Activated CD4-positive, alpha-beta T cell treated with anti-CD3 and anti-CD28 coated beads, Interleukin-2, amount 50 U/mL, for 4 hours (primary cell): Measurements from ENCODE around the gene KLHL33.
A peak's percentile ranks its signal among the peaks of the same experiment; 100 is the strongest.

ENCODE experiments used
- DNase-seq, 2 experiments: peaks; one replicate each; pipeline ENCODE4 v3.0.0-alpha.2; 2020

KLHL33 gene

DNA sequence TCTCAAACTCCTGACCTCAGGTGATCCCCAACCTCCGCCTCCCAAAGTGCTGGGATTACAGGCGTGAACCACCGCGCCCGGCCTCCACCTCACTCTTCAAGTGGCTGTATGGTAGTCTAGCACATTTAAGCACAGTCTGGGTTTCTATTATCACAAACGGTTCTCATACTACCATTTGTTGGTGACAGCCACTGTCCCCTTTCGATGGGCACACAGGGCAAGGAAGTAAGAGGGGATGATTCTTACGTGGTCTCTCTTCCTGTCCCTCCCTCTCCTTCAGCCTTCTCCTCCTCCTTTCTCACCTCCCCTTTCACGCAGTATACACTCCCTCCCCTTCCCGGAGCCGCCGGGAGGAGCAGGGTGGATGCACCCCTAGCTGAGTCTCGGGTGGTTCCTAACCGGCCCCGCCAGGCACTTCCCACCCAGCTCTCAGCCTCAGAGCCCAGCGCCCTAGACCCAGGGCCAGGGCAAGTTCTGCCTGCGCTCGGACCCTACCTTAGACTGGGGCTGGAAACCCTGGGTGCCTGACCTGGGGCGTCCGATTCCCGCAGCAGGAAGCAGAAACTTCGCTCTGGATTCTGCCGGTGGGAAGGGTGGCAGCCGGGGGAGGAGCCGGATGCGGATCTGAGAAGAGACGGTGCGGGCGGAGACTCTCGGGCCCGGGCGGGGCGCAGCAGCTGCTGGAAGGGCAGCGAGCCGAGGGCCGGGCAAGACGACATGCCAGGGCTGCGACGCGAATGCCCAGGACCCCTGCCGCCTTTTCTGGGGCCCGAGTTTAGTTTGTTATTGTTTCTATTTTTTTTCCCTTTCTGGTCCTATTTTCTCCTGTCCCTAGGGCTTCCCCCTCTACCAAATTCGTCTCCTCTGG, 22.9 kb downstream of the KLHL33 start, which contains the start of gene TEP1:
Gene TEP1 (minus strand): TSS at position 626 of the 868 bp plus-strand sequence. CDS start 5,062 bp downstream, outside the sequence.
- DNase-seq, result peak; percentile 53 to 54

DNA sequence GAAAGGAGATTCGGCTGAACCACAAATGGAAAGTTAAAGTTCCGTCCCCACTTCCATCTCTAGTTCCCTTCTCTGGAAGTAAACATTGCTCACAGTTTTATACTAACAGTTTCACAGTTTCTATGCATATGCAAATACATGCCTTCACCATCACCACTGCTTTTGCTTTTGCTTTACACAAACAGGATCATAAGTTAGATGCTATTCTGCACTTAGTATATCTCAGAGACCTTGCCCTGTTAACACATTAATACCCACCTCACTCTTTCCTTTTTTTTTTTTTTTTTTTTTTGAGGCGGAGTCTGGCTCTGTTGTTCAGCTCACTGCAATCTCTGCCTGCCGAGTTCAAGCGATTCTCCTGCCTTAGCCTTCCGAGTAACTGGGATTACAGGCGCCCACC, 23.6 kb downstream of the KLHL33 start:
- no peak for DNase-seq

GRCh38 chr14:20409226-20409625, 26.7 kb downstream of the KLHL33 start:
- no peak for DNase-seq

GRCh38 chr14:20403521-20403920, 32.4 kb downstream of the KLHL33 start:
- DNase-seq, result no peak

- no peak for DNase-seq
These were observed 34.9 kb downstream of the KLHL33 start for GRCh38 chr14:20400965-20401593.

GRCh38 chr14:20400589-20400964, 35.4 kb downstream of the KLHL33 start:
- DNase-seq, result no peak

- DNase-seq, result no peak
These were observed 38.5 kb downstream of the KLHL33 start for GRCh38 chr14:20397511-20397910.

DNA sequence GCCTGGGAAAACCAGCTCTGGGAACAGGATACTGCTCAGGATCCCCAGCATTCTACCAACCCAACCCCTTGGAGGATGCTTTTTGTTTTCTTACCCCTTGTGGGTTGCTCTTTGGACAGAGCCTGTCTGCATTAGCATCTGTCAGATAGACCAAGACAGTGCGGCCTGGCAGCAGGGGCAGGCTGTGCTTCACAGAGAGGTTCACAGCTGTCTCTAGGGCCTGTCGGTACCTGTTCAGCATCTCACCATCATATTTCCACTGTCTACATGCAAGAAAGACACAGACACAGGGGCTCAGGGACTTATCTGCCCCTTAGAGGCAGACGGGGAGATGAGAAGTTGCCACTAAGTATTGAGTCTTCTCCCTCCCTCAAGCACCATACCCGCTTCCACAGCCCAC, 44.5 kb downstream of the KLHL33 start:
- DNase-seq, result no peak

GRCh38 chr14:20388159-20388558, 47.8 kb downstream of the KLHL33 start:
- no peak for DNase-seq

DNA sequence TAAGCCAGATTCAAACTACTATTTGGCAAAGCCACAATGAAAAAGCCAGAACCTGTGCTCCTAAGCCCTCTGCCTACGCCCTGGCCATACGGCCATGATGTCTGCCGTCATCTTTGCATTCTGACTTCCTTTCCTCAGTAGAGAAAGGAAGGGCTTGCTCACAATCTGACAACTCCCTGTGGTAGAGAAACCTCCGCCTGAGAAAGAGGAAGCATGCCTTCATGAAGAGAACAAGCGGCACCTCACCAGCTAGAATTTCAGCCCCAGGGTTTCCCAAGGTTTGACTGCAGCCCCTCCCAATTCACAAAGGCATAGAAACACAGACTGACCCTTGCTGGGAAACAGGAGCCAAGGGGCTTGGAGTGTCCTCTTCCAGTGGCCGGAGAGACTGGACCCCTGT, 48.4 kb downstream of the KLHL33 start:
- no peak for DNase-seq

- no peak for DNase-seq
These were observed 49.6 kb downstream of the KLHL33 start for GRCh38 chr14:20386276-20386855.

GRCh38 chr14:20384886-20385285, 51.1 kb downstream of the KLHL33 start:
- no peak for DNase-seq

DNA sequence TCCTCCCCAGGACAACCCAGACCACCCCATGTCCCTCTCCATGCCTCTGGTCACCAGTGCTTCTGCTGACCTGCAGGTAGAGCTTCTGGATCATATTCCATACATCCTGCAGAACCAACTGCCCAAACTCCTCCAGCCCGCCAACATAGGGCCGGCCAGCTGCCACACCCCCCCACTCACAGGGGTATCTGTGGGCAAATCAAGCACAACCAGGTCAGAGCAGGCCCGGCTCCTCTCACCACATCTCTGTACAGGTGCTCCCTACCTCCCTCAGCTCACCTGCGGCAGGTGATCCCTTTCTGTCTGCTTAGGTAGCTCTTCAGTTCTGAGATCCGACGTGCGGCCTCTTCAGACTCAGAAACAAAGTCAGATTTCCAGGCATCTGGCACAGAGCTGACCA, 51.6 kb downstream of the KLHL33 start:
- DNase-seq, result no peak

DNA sequence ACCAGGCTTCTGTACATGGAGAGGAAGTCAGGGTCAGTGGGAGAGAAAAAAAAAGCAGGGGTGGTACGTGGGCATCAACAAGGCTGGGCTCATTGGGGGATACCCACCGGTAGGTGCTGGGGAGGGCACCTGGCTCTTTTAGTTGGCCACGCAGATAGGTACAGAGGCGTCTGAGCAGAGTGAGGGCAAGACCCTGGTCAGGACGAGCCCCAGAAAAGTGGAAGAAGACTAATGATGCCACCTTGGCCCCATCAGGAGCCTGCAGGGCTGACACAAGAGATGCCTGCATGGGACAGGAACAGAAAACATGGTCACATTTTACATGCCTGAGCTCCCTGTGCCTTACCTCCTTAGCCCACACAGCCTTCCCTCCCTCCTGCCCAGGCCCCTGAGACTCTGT, 52.3 kb downstream of the KLHL33 start:
- no peak for DNase-seq

DNA sequence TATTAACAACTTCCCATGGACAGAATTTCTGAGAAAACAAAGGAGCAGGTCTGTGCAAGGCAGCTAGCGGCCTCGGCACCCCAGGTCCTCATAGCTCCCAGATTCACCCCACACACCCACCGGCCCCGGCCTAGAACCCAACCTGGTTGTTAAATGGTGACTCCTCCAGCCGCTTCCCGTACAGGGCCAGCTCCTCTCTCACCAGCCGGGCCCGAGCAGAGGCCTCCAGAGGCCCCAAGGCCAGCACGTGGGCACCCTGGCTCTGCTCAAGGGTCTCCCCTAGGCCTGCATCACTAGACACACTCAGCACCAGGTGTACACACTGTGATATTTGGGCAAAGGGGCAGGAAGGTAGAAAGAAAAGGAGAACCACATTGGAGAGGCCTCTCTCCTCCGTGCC, 52.9 kb downstream of the KLHL33 start:
- no peak for DNase-seq

DNA sequence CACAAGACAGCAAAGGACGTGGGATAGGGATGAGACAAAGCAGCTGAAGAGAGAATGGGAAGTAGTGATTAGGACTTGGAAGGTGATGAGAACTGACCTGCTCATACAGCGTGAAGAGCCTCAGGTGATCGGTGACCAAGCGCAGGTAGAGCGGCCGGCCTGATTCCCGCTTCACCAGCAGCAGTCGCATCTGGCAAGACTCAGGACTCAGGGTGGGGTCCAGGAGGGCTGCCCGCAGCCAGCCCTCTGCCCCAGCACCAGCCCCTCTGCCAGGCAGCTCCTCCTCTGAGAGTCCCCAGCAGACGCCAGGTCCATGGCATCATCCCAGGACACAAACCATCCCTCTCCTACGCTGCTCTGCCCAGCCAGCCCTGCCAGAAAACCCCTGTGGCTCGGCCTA, 53.4 kb downstream of the KLHL33 start:
- no peak for DNase-seq

DNA sequence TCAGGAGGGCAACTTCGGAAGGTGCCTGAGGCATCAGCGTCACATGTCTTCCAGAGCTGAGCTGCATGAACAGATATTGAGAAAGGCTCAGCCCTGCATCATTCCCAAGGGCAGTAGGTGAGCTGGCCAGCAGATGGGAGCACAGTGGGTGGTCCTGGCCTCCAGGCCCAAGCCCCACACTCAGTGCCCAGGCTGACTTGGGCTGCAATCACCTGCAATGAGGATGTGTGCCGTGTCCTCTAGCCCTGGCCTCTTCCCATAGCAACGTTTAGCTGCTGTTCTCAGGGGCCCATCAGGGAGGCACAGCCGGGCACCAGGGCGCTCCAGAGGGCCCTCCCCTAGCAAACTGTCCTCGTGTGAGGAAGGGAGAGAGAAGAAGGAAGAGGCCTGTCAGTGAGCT, 54.6 kb downstream of the KLHL33 start:
- no peak for DNase-seq

- no peak for DNase-seq
These were observed 55.3 kb downstream of the KLHL33 start for GRCh38 chr14:20380681-20381080.

DNA sequence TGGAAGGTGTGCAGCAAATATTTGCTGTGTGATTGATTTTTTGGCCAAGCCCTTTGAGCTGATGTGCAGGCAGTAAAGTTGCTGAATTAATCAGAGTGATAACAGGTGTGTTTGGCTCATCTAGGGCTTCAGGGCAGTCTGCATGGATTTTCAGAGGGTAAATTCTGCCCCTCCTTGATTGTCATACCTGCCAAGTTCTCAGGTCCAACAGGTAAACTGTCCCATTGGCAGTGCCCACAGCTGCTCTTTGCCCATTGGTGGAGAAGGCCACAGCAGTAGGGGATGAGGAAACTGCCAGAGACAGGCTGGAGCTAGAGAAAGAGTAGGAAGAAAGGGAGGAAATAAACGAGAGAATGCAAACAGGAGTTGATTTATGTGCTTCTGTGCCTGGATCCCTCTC, 56.2 kb downstream of the KLHL33 start:
- no peak for DNase-seq

GRCh38 chr14:20377171-20377570, 58.8 kb downstream of the KLHL33 start:
- DNase-seq, result no peak

DNA sequence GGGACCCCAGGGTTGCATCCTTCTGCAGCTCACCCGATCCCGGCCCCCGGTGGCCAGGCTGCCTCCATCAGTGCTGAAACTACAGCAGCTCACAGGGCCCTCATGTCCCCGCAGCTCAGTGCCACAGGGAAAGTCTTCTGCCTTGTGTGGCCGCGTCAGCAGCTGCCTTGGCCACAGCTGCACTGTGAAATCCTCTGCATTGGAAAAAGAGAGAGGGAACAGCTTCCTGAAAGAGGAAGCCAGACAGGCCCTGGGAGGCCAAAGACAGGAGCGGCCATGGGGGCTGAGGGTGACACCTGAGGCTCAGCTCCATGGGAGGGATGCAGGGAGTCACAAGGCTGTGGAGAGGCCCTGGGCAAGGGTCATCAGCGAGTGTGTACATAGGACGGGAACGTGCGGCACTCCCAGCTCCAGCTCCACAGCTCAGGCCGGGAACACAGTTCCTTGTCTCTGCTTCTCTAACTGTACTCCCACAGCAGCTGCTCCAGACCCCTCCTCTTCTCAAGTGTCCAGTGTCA, 59.8 kb downstream of the KLHL33 start:
- no peak for DNase-seq
